ENCODE results near the gene MIA3.

MIA3 gene

DNA sequence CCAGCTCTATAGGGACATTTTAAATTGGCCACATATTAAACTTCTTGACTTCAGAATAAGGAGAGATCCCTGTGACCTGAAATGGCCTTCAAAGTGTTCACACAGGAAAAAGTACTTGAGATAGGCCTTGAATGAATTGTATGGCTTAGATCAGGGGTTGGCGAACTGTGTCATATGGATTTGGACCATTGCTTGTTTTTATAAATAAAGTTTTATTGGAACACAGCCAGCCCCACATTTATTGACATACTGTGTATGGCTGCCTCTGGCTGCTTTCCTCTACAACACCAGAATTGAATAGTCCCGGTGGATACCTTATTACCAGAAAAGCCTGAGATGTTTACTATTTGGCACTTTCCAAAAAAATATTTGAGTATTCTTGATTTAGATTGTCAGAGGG lies 98.5 kb downstream of the MIA3 start:
- DNase-seq (ENCODE audit: low read depth in 2 of 3, low spot score in 2 of 3) = no peak

Measured in activated CD8-positive, alpha-beta memory T cell treated with anti-CD3 and anti-CD28 coated beads for 48 hours (primary cell).